NT2/D1 (cell line): Measurements from ENCODE around the gene DSCAM.

ENCODE experiments used
- DNase-seq: peaks from one replicate; pipeline ENCODE4 v3.0.0-alpha.2; 2011; ENCODE audit warnings: low read depth, low spot score
- H3K27me3 ChIP-seq: 2 replicates; pipeline ENCODE4 v1.6.0; 2011; ENCODE audit warnings: mild to moderate bottlenecking; ENCODE audit not compliant: insufficient read length, insufficient read depth
- H3K36me3 ChIP-seq: 2 replicates; pipeline ENCODE4 v1.6.1; 2011; ENCODE audit warnings: mild to moderate bottlenecking, low read length, mixed read lengths; ENCODE audit not compliant: insufficient read depth, insufficient read length
- H3K4me1 ChIP-seq: 2 replicates; pipeline ENCODE4 v1.5.1; 2011; ENCODE audit not compliant: insufficient read depth, insufficient read length
- H3K4me3 ChIP-seq: 2 replicates; pipeline ENCODE4 v1.5.1; 2011; ENCODE audit warnings: low read depth; ENCODE audit not compliant: insufficient read length
- H3K9ac ChIP-seq: 2 replicates; pipeline ENCODE4 v1.6.0; 2011; ENCODE audit warnings: low read depth; ENCODE audit not compliant: insufficient read length
- H3K9me3 ChIP-seq: 2 replicates; pipeline ENCODE4 v1.5.1; 2011; ENCODE audit warnings: mild to moderate bottlenecking, low read length; ENCODE audit not compliant: insufficient read depth
- SUZ12 ChIP-seq: IDR thresholded peaks from 2 replicates; pipeline ENCODE4 v1.6.1; 2011; ENCODE audit not compliant: insufficient read length, insufficient read depth; ENCODE audit errors: extremely low read depth
- YY1 ChIP-seq: IDR thresholded peaks from 2 replicates; pipeline ENCODE4 v1.6.1; 2011; ENCODE audit not compliant: insufficient read length, insufficient read depth
- ZNF274 ChIP-seq: IDR thresholded peaks from 2 replicates; pipeline ENCODE4 v1.6.1; 2011; ENCODE audit warnings: mild to moderate bottlenecking, low read depth, low read length

Gene DSCAM

GRCh38 chr21:40438616-40439015 lies 408.3 kb downstream of the DSCAM start:
- H3K36me3 ChIP-seq, result no peaks in the 10 kb centered on the region
- H3K4me1 ChIP-seq, result no peaks in the 10 kb centered on the region
- no peak overlapping the region for H3K9ac ChIP-seq
- TF ChIP-seq YY1, result no peak
- TF ChIP-seq SUZ12, result no peak
- no peak for TF ChIP-seq ZNF274
- H3K9me3 ChIP-seq, result peaks cover 14% of the 10 kb centered on the region; the same call in 1 of the 2 replicates
- DNase-seq, result no peak
- no peak overlapping the region for H3K4me3 ChIP-seq
- no peaks in the 10 kb centered on the region for H3K27me3 ChIP-seq

- TF ChIP-seq YY1 (no peak), ZNF274 (no peak), SUZ12 (no peak)
- no peak overlapping the region for H3K4me3 ChIP-seq
- no peaks in the 10 kb centered on the region for H3K4me1 ChIP-seq
- H3K36me3 ChIP-seq, result no peaks in the 10 kb centered on the region
- peaks cover 17% of the 10 kb centered on the region; the same call in 1 of the 2 replicates for H3K9me3 ChIP-seq
- DNase-seq, result no peak
- H3K9ac ChIP-seq, result no peak overlapping the region
- no peaks in the 10 kb centered on the region for H3K27me3 ChIP-seq
These were observed 410.7 kb downstream of the DSCAM start for GRCh38 chr21:40436261-40436660.

GRCh38 chr21:40433538-40433937 lies 413.4 kb downstream of the DSCAM start:
- Histone ChIP-seq H3K9ac (no peak overlapping the region), H3K4me3 (no peak overlapping the region), H3K9me3 (0 out of 2 replicates have a peak, but pooled peaks cover 3% of the 10 kb centered on the region), H3K27me3 (no peaks in the 10 kb centered on the region), H3K4me1 (no peaks in the 10 kb centered on the region), H3K36me3 (no peaks in the 10 kb centered on the region)
- DNase-seq, result no peak
- no peak for TF ChIP-seq YY1
- TF ChIP-seq SUZ12, result no peak
- TF ChIP-seq ZNF274, result no peak

GRCh38 chr21:40425981-40426380 lies 421.0 kb downstream of the DSCAM start:
- Histone ChIP-seq H3K9me3 (no peaks in the 10 kb centered on the region), H3K9ac (no peak overlapping the region), H3K4me1 (peaks cover 4% of the 10 kb centered on the region), H3K27me3 (no peaks in the 10 kb centered on the region), H3K4me3 (no peak overlapping the region), H3K36me3 (no peaks in the 10 kb centered on the region)
- TF ChIP-seq ZNF274 (no peak), SUZ12 (no peak), YY1 (no peak)
- no peak for DNase-seq

- DNase-seq, result no peak
- TF ChIP-seq SUZ12, result no peak
- no peak for TF ChIP-seq YY1
- no peak for TF ChIP-seq ZNF274
- Histone ChIP-seq H3K27me3 (no peaks in the 10 kb centered on the region), H3K9me3 (peaks cover 17% of the 10 kb centered on the region), H3K4me3 (no peak overlapping the region), H3K9ac (no peak overlapping the region), H3K36me3 (no peaks in the 10 kb centered on the region), H3K4me1 (peaks cover 4% of the 10 kb centered on the region)
These were observed 423.9 kb downstream of the DSCAM start for GRCh38 chr21:40422896-40423635.

- TF ChIP-seq SUZ12 (no peak), YY1 (no peak)
These were observed 425.8 kb downstream of the DSCAM start for GRCh38 chr21:40421121-40421520.

GRCh38 chr21:40416572-40416971 lies 430.4 kb downstream of the DSCAM start:
- TF ChIP-seq SUZ12 (no peak), ZNF274 (no peak), YY1 (no peak)
- Histone ChIP-seq H3K4me1 (no peaks in the 10 kb centered on the region), H3K4me3 (no peak overlapping the region), H3K9me3 (peaks cover 17% of the 10 kb centered on the region), H3K27me3 (no peaks in the 10 kb centered on the region), H3K36me3 (no peaks in the 10 kb centered on the region), H3K9ac (no peak overlapping the region)
- DNase-seq, result no peak

More at GRCh38 chr21:40421121-40421520, 425.8 kb downstream of the DSCAM start:
- peaks cover 17% of the 10 kb centered on the region for H3K9me3 ChIP-seq
- no peak for DNase-seq
- no peaks in the 10 kb centered on the region for H3K36me3 ChIP-seq
- no peak overlapping the region for H3K9ac ChIP-seq
- no peak overlapping the region for H3K4me3 ChIP-seq
- no peaks in the 10 kb centered on the region for H3K27me3 ChIP-seq
- H3K4me1 ChIP-seq, result no peaks in the 10 kb centered on the region
